HG03097 (cell line): ENCODE data around the gene OR2T8.

ENCODE experiments used
- ATAC-seq: cut with Tn5 transposase; IDR thresholded peaks from one replicate; pipeline ENCODE4 v1.9.1; 2021; ENCODE audit not compliant: unreplicated experiment, low FRiP score

The OR2T8 gene

GRCh38 chr1:247953408-247953807, 33.4 kb downstream of the OR2T8 start:
- no peak for ATAC-seq

DNA sequence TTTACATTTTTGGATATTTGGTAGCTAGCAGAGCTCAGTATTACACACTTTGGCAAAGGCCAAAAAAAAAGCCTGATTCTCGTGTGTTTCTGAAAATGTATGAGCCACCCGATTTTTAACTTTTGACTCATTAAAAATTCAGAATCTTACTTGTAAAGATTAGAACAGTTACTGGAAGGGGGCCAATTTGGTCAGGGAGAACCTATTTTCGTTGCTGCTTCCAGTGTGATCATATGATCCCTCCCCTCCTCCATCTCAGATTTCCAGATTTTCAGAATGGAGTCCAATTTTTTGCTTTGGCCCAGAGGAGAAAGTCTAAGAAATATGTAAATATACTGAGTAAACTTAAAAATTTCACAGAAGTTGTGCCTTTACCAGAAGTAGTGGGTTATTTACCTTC, 41.7 kb downstream of the OR2T8 start:
- ATAC-seq: no peak

DNA sequence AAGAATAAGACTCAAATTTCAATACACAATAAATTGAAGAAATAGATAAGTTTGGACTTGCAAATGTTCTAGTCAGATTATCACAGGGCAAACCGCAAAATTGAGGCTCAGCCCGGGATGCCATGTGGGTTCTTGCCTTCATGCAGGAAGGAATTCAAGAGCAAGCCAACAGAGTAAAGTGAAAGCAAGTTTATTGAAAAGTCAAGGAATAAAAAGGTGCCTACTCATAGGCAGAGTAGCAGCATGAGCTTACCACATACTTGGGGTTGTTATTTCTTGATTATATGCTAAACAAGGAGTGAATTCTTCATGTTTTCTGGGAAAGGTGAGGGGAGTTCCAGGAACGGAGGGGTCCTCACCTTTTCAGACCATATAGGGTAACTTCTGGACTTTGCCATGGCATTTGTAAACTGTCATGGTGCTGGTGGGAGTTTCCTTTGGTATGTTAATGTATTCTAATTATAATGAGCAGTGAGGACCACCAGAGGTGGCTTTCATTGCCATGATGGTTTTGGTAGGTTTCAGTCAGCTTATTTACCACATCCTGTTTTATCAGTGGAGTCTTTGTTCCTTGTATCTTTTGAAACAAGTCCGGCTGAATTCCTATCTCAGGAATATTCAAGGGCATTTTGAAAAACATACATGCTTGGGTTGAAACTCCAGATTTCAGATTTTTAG, 43.0 kb downstream of the OR2T8 start:
- no peak for ATAC-seq

GRCh38 chr1:247964933-247965332, 44.9 kb downstream of the OR2T8 start, which contains the start of gene OR2AK2:
Gene OR2AK2 (plus strand): TSS chr1:247965233. CDS start chr1:247965377, 144 bp downstream.
- ATAC-seq: no peak

- peak; percentile 90 for ATAC-seq
Observed at GRCh38 chr1:247966532-247967204, 46.6 kb downstream of the OR2T8 start.
